Aorta (tissue), 5 donors: ENCODE data around the gene ZNF771. TPM values are rescaled to one million over a fixed set of nuclear protein-coding genes. Genes with fewer than 3 reads are reported as not detected.

Source experiments
- ATAC-seq: fragments of 200-7000 bp; cut with Tn5 transposase; one replicate; pipeline ENCODE4 v1.9.1; 2022; ENCODE audit warnings: moderate library complexity; ENCODE audit not compliant: low FRiP score
- DNase-seq, 2 donors: peaks; one replicate each; pipeline ENCODE4 v3.0.0-alpha.2; 2020
- H3K27ac ChIP-seq, 2 donors: one replicate each; pipeline ENCODE4 v1.5.1; 2013; ENCODE audit warnings: low read length in 2 of 2, mild to moderate bottlenecking in 2 of 2, moderate library complexity in 2 of 2, control low read depth in 1 of 2, inconsistent platforms in 1 of 2, low read depth in 1 of 2
- H3K27me3 ChIP-seq, 2 donors: one replicate each; pipeline ENCODE4 v1.6.1; 2013; ENCODE audit warnings: control low read depth in 1 of 2, low read length in 1 of 2, mild to moderate bottlenecking in 1 of 2, moderate library complexity in 1 of 2; ENCODE audit not compliant: insufficient read depth in 2 of 2, control insufficient read depth in 1 of 2
- H3K36me3 ChIP-seq, 2 donors: one replicate each; pipeline ENCODE4 v1.6.1; 2013; ENCODE audit warnings: control low read depth in 1 of 2, low read length in 1 of 2, mild to moderate bottlenecking in 1 of 2; ENCODE audit not compliant: insufficient read depth in 2 of 2, control insufficient read depth in 1 of 2
- H3K4me1 ChIP-seq, 2 donors: one replicate each; pipeline ENCODE4 v1.6.1; 2013; ENCODE audit warnings: low read length in 2 of 2, control low read depth in 1 of 2, mild to moderate bottlenecking in 1 of 2, moderate library complexity in 1 of 2; ENCODE audit not compliant: insufficient read depth in 2 of 2, control insufficient read depth in 1 of 2
- H3K4me3 ChIP-seq, 2 donors: one replicate each; pipeline ENCODE4 v1.5.1; 2013; ENCODE audit warnings: low read length in 2 of 2, control low read depth in 1 of 2, mild to moderate bottlenecking in 1 of 2
- H3K9me3 ChIP-seq: one replicate; pipeline ENCODE4 v1.6.1; 2013; ENCODE audit warnings: mild to moderate bottlenecking, low read length; ENCODE audit not compliant: control insufficient read depth
- WGBS, 2 donors: extraction: QIAGEN DNeasy Blood & Tissue Kit; methylation state at CpG; one replicate each; pipeline ENCODE4 v1.1.7; 2013; 5-methylcytosine and 5-hydroxymethylcytosine counted together
- intact Hi-C, 2 donors: fragments of 100-400 bp; cut with DNase I; formaldehyde crosslinking; loops; one replicate each; pipeline versions ENCODE4 v1.14.2 to v1.15.0; 2022
- polyA plus RNA-seq, 2 donors: library from polyadenylated mRNA; stranded (reverse); fragments of 200-250 nt; gene quantifications; one replicate each; pipeline ENCODE4 v1.2.3, GENCODE V29; 2013
- total RNA-seq, 2 donors: library from RNA; stranded (reverse); fragmentation: NEBNext Ultra II Directional; extraction: Animal tissue kit (Norgen Biotek cat#: 25700); gene quantifications; one replicate each; pipeline ENCODE4 v1.2.1, GENCODE V29; 2021
- donor health status: healthy with polysubstance abuse.
- donor health status: Bipolar disorder and iron deficiency.
- donor health status: DM: no; HTN: no; CAD: no.
- donor health status: DM: no; HTN: no; CAD: no.
- donor health status: DM: yes; HTN: yes; CAD: no.

Gene ZNF771
- total and polyA plus RNA-seq, 4 donors, result 6.3 to 20.5 (median 9.4) TPM

GRCh38 chr16:30372038-30372712 lies 35.2 kb upstream of the ZNF771 start:
- H3K9me3 ChIP-seq, result no peaks in the 10 kb centered on the region
- no peak overlapping the region for H3K4me3 ChIP-seq
- no peaks in the 10 kb centered on the region for H3K36me3 ChIP-seq
- intact Hi-C loops, result loop anchor here in 1 of 2 donors (10.0 kb wide), 1 partner anchor 283 kb away; the partner anchor contains the start of genes FBRS and PRR14
- peaks cover 0 to 4% of the 10 kb centered on the region in 2 donors for H3K4me1 ChIP-seq
- no peak for ATAC-seq
- no peaks in the 10 kb centered on the region for H3K27me3 ChIP-seq
- H3K27ac ChIP-seq, result no peak overlapping the region
- 77 to 82% methylated on average over 5 to 6 of the region's 6 CpGs for whole genome bisulfite sequencing, 2 donors
- DNase-seq, result no peak

DNA sequence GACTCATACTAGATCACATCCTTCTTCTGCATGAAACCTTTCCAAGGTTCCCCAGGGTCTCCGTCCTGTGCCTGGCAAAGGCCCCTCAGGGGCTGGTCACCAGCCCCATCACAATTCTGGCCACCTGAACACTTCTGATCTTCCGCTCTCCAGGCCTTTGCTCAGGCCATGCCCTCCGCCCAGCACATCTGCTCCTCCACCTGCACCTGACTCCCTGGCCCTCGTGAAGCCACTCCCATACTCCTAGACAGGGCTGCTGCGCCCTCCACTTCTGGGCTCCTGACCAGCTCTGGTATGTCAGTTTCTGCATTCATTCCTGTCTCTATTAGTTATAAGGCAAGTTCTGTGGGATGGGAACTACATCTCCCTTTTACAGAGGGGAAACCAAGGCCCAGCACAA lies 34.7 kb upstream of the ZNF771 start:
- Histone ChIP-seq H3K36me3 (no peaks in the 10 kb centered on the region), H3K9me3 (no peaks in the 10 kb centered on the region), H3K27ac (no peak overlapping the region), H3K4me1 (no peaks in the 10 kb centered on the region), H3K27me3 (no peaks in the 10 kb centered on the region), H3K4me3 (no peak overlapping the region)
- DNase-seq (no peak), ATAC-seq (no peak)
- intact Hi-C loops, result loop anchor here in 1 of 2 donors (10.0 kb wide), 1 partner anchor 282 kb away; the partner anchor contains the start of genes FBRS and PRR14
- 91% methylated on average over 5 of the region's 5 CpGs for WGBS, 2 donors

GRCh38 chr16:30374538-30374937 lies 32.9 kb upstream of the ZNF771 start, which contains the start of gene MYL11:
TSS of gene MYL11 (plus strand) at chr16:30374802. CDS start at chr16:30374858, 56 bp downstream.
- no peaks in the 10 kb centered on the region for H3K4me1 ChIP-seq
- no peaks in the 10 kb centered on the region for H3K36me3 ChIP-seq
- DNase-seq, result no peak
- intact Hi-C loops, result loop anchor here in 1 of 2 donors (10.0 kb wide), 1 partner anchor 280 kb away; the partner anchor contains the start of genes FBRS and PRR14
- no peak within 1 kb of the TSS for H3K27ac ChIP-seq
- no peak for ATAC-seq
- no peak within 1 kb of the TSS for H3K4me3 ChIP-seq
- no peaks in the 10 kb centered on the region for H3K27me3 ChIP-seq
- WGBS, 2 donors, result 78 to 79% methylated on average over 6 of the region's 6 CpGs
- H3K9me3 ChIP-seq, result no peaks in the 10 kb centered on the region

DNA sequence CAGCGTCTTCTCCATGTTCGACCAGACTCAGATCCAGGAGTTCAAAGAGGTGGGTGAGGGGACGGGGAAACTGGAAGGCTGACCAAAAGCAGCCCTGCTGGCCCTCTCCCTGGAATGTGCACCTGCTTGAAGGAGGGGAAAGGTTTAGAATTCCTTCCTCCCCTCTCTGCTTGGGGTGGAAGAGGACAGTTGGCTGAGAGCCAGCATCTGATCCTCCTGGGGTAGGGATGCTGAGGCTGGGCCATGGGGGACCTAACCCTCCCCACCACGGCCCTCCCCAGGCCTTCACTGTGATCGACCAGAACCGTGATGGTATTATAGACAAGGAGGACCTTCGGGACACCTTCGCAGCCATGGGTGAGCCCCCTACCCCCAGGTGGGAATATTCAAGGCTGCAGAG lies 31.5 kb upstream of the ZNF771 start:
- Histone ChIP-seq H3K4me1 (no peaks in the 10 kb centered on the region), H3K4me3 (no peak overlapping the region), H3K9me3 (no peaks in the 10 kb centered on the region), H3K27ac (no peak overlapping the region), H3K27me3 (no peaks in the 10 kb centered on the region), H3K36me3 (no peaks in the 10 kb centered on the region)
- intact Hi-C loops, result loop anchor here in 1 of 2 donors (5.0 to 10.0 kb wide), 2 partner anchors 279 to 569 kb away; partner anchors contain the start of genes FBRS, MAZ and PRR14
- ATAC-seq (no peak), DNase-seq (no peak)
- 91 to 93% methylated on average over 8 of the region's 8 CpGs for WGBS, 2 donors

- no peaks in the 10 kb centered on the region for H3K9me3 ChIP-seq
- DNase-seq, result no peak
- no peak overlapping the region for H3K27ac ChIP-seq
- intact Hi-C loops, result loop anchor here in 1 of 2 donors (5.0 to 10.0 kb wide), 2 partner anchors 278 to 569 kb away; partner anchors contain the start of genes FBRS, MAZ and PRR14
- H3K36me3 ChIP-seq, result no peaks in the 10 kb centered on the region
- no peak for ATAC-seq
- no peak overlapping the region for H3K4me3 ChIP-seq
- 92% methylated on average over 8 of the region's 8 CpGs for WGBS, 2 donors
- no peaks in the 10 kb centered on the region for H3K4me1 ChIP-seq
- no peaks in the 10 kb centered on the region for H3K27me3 ChIP-seq
Observed at GRCh38 chr16:30376461-30376902, 30.9 kb upstream of the ZNF771 start.

- Histone ChIP-seq H3K9me3 (no peaks in the 10 kb centered on the region), H3K36me3 (no peaks in the 10 kb centered on the region), H3K27ac (peak overlapping the region; percentile 95 to 98), H3K4me3 (peak overlapping the region in 1 of 2 donors; percentile 8), H3K4me1 (no peaks in the 10 kb centered on the region), H3K27me3 (no peaks in the 10 kb centered on the region)
- intact Hi-C loops, result loop anchor here in 1 of 2 donors (5.0 to 10.0 kb wide), 2 partner anchors 278 to 570 kb away; partner anchors contain the start of genes FBRS, MAZ and PRR14
- DNase-seq (no peak), ATAC-seq (no peak)
- 35 to 38% methylated on average over 29 of the region's 29 CpGs for WGBS, 2 donors
Observed at GRCh38 chr16:30377050-30377811, 30.2 kb upstream of the ZNF771 start.

DNA sequence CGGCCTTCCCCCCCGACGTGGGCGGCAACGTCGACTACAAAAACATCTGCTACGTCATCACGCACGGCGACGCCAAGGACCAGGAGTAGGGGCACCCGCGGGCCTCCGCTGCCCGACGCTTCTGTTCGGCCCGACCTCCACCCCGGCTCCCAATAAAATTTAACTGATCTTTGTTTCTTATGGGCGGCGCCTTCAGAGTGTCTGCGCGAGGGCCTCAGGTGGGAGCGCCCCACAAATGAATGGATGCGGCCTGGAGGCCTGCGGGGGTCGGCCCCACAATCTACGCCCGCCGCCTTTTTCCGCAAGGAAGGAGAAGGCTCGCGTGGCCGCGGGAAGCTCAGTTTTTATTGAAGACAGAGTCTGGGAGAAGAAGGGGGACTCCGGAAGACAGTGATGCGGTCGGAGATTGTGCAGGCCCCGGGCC lies 29.6 kb upstream of the ZNF771 start:
- intact Hi-C loops, result loop anchor here in 1 of 2 donors (5.0 to 10.0 kb wide), 2 partner anchors 277 to 571 kb away; partner anchors contain the start of genes FBRS, MAZ and PRR14
- peak overlapping the region; percentile 26 to 82 for H3K4me3 ChIP-seq
- no peaks in the 10 kb centered on the region for H3K36me3 ChIP-seq
- no peaks in the 10 kb centered on the region for H3K27me3 ChIP-seq
- DNase-seq, result peak; percentile 97 to 99
- H3K9me3 ChIP-seq, result no peaks in the 10 kb centered on the region
- no peaks in the 10 kb centered on the region for H3K4me1 ChIP-seq
- ATAC-seq, result peak; percentile 91
- 0 to 1% methylated on average over 36 to 39 of the region's 39 CpGs for WGBS, 2 donors
- peak overlapping the region; percentile 95 to 98 for H3K27ac ChIP-seq
